ENCODE measurements around the gene KRT20. TPM values are rescaled to one million over a fixed set of nuclear protein-coding genes. Genes with fewer than 3 reads are reported as not detected.

The KRT20 gene
- total RNA-seq, 2 experiments from 2014 or later, result not detected

GRCh38 chr17:40852364-40852763 is 32.7 kb downstream of the KRT20 start:
- ATAC-seq, result no peak
- no peak for TF ChIP-seq CTCF (IDR thresholded peaks at IDR 0.05)
- Mint-ChIP-seq H3K4me3 (no peak overlapping the region), H3K27me3 (peaks cover 21% of the 10 kb centered on the region), H3K9me3 (no peaks in the 10 kb centered on the region), H3K36me3 (ENCODE audit: low read depth) (no peaks in the 10 kb centered on the region), H3K4me1 (ENCODE audit: low read depth) (peaks cover 3% of the 10 kb centered on the region), H3K27ac (no peak overlapping the region)
- ChIA-PET POLR2A (no interaction called here), CTCF (interaction anchor here (1.0 to 1.2 kb wide), 2 partner anchors 696 to 711 kb away, joined by 3 to 4 read pairs; no protein-coding TSS in a partner anchor)
- DNase-seq, result no peak
- intact Hi-C loops (cut with micrococcal nuclease), result no loop called here

- Mint-ChIP-seq H3K27me3 (peaks cover 26% of the 10 kb centered on the region), H3K4me3 (no peak overlapping the region), H3K27ac (no peak overlapping the region), H3K4me1 (ENCODE audit: low read depth) (peaks cover 3% of the 10 kb centered on the region), H3K9me3 (no peaks in the 10 kb centered on the region), H3K36me3 (ENCODE audit: low read depth) (no peaks in the 10 kb centered on the region)
- CTCF ChIA-PET, result interaction anchor here (1.5 kb wide), 1 partner anchor 813 kb away, joined by 4 read pairs; no protein-coding TSS in a partner anchor
- POLR2A ChIA-PET, result interaction anchor here (0.6 kb wide), 1 partner anchor 44 kb away, joined by 4 read pairs; no protein-coding TSS in a partner anchor
- TF ChIP-seq CTCF (IDR thresholded peaks at IDR 0.05), result no peak
- ATAC-seq (no peak), DNase-seq (no peak)
- intact Hi-C loops (cut with micrococcal nuclease), result no loop called here
These were observed 34.6 kb downstream of the KRT20 start for GRCh38 chr17:40850293-40850972.

GRCh38 chr17:40849723-40850122 is 35.3 kb downstream of the KRT20 start:
- Mint-ChIP-seq H3K4me3 (no peak overlapping the region), H3K36me3 (ENCODE audit: low read depth) (no peaks in the 10 kb centered on the region), H3K27ac (no peak overlapping the region), H3K9me3 (no peaks in the 10 kb centered on the region), H3K27me3 (peaks cover 29% of the 10 kb centered on the region), H3K4me1 (ENCODE audit: low read depth) (peaks cover 3% of the 10 kb centered on the region)
- intact Hi-C loops (cut with micrococcal nuclease), result no loop called here
- ATAC-seq (no peak), DNase-seq (no peak)
- ChIA-PET CTCF (no interaction called here), POLR2A (no interaction called here)
- no peak for TF ChIP-seq CTCF (IDR thresholded peaks at IDR 0.05)

- DNase-seq (no peak), ATAC-seq (no peak)
- no peak overlapping the region for H3K4me3 Mint-ChIP-seq
- ChIA-PET POLR2A (interaction anchor here (1.1 kb wide), 1 partner anchor 201 kb away, joined by 3 read pairs; the partner anchor contains the start of gene SMARCE1), CTCF (no interaction called here)
- H3K9me3 Mint-ChIP-seq, result no peaks in the 10 kb centered on the region
- no peaks in the 10 kb centered on the region for H3K4me1 Mint-ChIP-seq (ENCODE audit: low read depth)
- H3K36me3 Mint-ChIP-seq (ENCODE audit: low read depth), result no peaks in the 10 kb centered on the region
- H3K27ac Mint-ChIP-seq, result no peak overlapping the region
- H3K27me3 Mint-ChIP-seq, result peaks cover 33% of the 10 kb centered on the region
- intact Hi-C loops (cut with micrococcal nuclease), result no loop called here
- TF ChIP-seq CTCF (IDR thresholded peaks at IDR 0.05), result no peak
These were observed 36.3 kb downstream of the KRT20 start for GRCh38 chr17:40848583-40849235.

Data from activated CD8-positive, alpha-beta T cell treated with anti-CD3 and anti-CD28 coated beads for 36 hours (primary cell).